ENCODE results near the gene FOXN4.

Gene FOXN4

DNA sequence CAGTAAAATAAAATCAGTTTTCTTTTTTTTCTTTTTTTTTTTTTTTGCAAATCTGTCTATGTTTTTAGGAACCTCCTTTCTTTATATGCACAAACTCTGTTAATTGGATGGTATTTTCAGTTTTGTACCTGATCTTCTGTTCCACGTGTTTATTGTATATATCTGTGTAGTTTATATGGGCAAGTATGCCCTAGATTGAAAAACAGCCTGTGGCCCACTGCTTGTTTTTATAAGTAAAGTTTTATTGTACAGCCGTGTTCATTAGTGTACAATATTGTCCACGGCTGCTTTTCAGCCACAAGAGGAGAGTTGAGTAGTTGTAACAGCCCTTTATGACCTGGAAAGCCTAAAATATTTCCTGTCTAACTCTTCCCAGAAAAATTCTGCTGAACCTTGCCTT lies 19.9 kb upstream of the FOXN4 start:
- TF ChIP-seq, protein P1, sequence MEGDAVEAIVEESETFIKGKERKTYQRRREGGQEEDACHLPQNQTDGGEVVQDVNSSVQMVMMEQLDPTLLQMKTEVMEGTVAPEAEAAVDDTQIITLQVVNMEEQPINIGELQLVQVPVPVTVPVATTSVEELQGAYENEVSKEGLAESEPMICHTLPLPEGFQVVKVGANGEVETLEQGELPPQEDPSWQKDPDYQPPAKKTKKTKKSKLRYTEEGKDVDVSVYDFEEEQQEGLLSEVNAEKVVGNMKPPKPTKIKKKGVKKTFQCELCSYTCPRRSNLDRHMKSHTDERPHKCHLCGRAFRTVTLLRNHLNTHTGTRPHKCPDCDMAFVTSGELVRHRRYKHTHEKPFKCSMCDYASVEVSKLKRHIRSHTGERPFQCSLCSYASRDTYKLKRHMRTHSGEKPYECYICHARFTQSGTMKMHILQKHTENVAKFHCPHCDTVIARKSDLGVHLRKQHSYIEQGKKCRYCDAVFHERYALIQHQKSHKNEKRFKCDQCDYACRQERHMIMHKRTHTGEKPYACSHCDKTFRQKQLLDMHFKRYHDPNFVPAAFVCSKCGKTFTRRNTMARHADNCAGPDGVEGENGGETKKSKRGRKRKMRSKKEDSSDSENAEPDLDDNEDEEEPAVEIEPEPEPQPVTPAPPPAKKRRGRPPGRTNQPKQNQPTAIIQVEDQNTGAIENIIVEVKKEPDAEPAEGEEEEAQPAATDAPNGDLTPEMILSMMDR (IDR thresholded peaks at IDR 0.05): no peak

DNA sequence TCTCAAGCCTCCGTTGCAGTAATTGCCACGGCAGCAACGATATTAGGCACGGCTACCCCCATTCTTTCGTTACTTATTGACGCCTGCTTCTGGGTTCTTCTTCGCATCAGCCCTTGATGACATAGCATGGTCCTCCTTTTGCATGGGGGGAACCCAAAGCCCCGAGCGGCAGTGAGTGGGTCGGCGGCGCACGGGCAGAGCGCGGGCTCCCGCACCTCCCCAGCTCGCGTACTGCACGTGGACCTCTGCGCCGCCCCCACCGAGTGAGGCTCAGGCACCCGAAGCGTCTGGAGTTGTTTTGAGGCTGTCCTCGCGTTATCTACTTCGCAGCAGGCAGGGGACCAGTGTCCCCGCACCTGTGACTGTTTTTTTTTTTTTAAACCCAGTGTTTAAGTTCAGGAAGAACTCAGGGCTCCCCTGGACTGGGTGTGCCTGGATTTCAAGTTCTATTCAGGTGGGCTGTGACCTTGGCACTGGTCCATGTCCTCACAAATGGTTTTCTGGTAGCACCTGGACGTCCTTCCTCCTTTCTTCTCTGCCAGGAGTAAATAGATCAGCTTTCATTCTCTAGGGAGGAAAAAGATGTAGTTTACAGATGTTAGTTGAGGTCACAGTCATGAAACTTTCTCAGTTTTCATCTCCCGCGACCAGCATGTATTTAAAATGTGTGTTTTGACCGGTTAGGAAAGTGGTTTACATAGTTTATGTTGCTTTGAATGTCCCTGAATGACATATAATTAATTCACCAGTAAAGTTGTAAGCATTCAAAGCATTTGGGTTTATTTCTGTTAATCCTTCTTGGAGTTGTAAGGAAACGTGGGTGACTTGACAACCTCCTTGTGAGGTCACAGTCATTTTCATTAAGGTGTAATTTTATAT lies 1.4 kb upstream of the FOXN4 start:
- TF ChIP-seq, protein P1 (IDR thresholded peaks at IDR 0.05): no peak

DNA sequence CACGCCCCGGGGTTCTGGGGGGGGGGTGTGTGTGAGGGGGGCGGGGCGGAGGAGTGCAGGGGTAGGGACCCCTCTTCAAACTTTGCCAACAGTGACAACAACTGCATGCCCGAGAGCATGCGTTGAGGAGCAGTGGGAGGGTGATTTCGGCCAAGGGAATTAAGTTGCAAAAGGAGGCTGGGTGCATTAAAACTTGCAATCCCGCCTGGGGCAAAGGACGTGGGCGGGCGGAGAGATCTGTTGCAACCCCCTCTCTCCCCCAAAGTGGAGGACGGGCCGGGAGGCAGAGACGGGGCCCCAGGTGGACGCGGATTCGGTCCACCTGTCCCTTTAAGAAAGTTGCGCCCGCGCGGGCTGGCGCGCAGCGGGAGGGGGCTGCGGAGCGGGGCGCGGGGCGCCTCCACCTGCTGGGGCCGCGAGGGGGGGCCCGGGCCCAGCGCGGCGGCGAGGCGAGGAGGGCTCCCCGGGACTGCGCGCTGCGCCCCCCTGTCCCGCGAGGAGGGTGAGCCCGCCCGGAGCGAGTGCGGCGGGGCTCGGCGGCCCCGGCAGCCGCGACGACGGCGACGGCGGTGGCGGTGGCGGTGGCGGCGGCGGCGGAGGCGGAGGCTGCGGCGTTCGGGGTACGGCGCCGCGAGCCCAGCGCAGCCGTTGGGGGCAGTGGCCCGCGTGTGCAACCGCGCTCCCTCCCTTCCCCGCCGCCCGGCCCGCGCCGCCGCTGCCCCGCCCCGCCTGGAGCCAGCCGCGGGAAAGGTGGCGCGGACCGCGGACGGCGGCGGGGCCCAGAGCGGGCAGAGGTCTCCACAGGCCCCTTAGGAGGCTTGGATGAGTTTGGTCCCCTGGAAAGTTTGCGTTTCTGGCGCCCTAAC lies 530 bp upstream of the FOXN4 start:
- TF ChIP-seq, protein P1 (IDR thresholded peaks at IDR 0.05): no peak

DNA sequence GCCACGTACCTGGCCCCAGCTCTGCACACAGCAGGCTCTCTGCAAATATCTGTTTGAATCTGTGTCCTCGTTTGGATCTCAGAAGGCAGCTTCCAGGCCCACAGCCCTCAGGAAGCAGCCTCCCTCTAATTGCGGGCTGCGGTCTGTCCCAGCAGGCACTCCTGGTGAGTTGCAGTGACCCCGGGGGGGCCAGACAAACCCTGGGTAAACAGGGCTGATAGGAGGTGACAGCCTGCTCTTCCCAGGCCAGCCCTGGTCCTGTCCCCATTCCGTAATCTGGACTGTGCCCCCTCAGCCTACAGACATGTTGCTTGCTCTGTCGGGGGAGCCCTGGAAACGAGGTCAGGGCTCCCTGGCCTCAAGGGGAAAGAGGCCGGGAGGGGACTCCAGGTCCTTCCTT lies 2.0 kb downstream of the FOXN4 start:
- TF ChIP-seq, protein P1 (IDR thresholded peaks at IDR 0.05): no peak

DNA sequence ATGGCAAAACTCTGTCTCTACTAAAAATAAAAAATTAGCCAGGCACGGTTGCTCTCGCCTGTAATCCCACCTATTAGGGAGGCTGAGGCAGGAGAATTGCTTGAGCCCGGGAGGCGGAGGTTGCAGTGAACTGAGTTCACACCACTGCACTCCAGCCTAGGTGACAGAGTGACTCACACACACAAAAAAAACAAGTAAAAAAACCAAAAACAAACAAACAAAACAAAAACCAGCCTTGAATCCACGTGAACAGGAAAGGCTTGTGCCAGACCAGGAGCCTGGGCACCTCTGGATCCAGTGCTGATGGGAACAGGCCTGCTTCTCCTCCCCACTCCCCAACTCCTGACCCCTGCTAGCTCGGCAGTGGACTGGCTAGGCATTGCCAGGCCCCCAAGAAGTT lies 3.5 kb downstream of the FOXN4 start:
- TF ChIP-seq, protein P1 (IDR thresholded peaks at IDR 0.05): no peak

DNA sequence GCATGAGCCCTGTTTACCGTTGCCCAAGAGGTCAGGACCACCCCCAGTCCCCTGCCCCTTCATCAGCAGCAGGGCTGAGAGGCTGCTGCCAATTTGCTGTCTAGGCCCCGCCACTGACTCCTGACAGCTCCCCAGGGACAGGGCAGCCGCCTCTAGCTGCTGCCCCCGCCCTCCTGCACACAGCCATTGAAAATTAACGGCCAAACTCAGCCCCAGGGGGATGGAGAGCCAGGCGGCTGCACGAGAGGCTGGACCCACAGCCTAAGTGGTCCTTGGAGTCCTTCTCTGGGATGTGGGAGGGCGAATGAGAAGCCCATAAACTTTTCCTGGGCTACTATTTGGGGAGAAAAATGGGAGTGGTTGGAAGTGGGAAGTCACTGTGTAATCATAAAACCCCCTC lies 4.6 kb downstream of the FOXN4 start:
- TF ChIP-seq, protein P1 (IDR thresholded peaks at IDR 0.05): no peak

DNA sequence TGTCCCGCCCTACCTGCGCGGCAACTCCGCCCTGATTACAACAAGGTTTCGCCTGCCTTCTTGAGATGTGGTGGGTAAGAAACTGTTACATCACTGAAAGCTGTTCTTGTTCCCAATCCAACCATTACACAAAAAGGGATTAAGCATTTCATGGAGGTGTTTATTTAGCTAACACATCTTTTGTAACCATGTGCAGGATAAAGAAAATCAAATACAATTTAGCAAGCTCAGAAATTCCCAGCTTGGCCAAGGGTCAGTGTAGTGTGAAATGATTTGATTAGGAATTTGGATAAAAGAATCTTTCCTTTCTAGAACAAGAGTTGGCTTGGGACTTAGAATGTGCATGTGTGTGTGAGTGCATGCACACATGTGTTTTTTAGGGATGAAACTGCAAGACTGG lies 6.3 kb downstream of the FOXN4 start:
- TF ChIP-seq, protein P1 (IDR thresholded peaks at IDR 0.05): no peak
